ENCODE measurements around the gene GATAD2A. TPM values are rescaled to one million over a fixed set of nuclear protein-coding genes. Genes with fewer than 3 reads are reported as not detected.
A peak's percentile ranks its signal among the peaks of the same experiment; 100 is the strongest.

The GATAD2A gene
- total RNA-seq, 1 donor from 2014 or later, result 91.0 TPM

DNA sequence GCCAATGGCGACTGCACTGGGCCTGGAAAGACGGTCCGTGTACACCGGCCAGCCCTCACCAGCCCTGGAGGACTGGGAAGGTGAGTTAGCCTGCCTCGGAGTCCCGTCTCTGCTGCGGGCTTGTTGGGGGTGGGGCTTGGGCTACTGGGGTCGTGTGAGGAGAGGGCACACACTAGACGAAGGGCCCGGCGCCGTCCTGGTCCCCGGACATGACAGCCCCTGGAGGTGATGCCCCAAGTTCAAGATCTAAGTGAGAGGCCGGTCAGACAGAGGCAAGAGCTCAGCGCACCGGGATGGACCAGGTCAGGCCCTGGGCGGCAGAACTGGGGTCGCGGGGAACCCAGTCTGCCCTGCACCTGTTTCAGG, 134.2 kb downstream of the GATAD2A start:
- no peak for DNase-seq (ENCODE audit: low spot score, unreplicated experiment)

DNA sequence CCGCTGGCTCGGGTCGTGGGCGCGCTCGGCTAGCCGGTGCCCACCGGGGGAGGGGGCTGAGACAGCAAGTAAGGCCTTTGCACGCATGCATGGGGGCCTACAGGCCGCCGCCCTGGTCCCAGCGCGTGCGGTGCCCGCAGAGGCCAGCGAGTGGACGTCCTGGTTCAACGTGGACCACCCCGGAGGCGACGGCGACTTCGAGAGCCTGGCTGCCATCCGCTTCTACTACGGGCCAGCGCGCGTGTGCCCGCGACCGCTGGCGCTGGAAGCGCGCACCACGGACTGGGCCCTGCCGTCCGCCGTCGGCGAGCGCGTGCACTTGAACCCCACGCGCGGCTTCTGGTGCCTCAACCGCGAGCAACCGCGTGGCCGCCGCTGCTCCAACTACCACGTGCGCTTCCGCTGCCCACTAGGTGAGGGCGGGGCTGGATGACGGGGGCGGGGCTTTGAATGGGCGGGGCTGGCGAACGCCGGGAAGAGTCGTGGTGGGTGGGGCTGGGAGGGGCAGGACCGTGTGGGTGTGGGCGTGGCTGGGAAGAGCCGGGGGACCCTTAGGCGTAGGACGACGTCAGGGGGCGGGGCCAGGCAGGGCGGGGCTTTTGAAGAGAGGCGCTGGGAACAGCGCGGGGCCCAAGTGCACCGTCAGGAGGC, 134.7 kb downstream of the GATAD2A start:
- TF ChIP-seq, protein P1, sequence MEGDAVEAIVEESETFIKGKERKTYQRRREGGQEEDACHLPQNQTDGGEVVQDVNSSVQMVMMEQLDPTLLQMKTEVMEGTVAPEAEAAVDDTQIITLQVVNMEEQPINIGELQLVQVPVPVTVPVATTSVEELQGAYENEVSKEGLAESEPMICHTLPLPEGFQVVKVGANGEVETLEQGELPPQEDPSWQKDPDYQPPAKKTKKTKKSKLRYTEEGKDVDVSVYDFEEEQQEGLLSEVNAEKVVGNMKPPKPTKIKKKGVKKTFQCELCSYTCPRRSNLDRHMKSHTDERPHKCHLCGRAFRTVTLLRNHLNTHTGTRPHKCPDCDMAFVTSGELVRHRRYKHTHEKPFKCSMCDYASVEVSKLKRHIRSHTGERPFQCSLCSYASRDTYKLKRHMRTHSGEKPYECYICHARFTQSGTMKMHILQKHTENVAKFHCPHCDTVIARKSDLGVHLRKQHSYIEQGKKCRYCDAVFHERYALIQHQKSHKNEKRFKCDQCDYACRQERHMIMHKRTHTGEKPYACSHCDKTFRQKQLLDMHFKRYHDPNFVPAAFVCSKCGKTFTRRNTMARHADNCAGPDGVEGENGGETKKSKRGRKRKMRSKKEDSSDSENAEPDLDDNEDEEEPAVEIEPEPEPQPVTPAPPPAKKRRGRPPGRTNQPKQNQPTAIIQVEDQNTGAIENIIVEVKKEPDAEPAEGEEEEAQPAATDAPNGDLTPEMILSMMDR (IDR thresholded peaks at IDR 0.05; ENCODE audit: unreplicated experiment), result no peak
- Mint-ChIP-seq H3K4me3 (ENCODE audit: low read depth) (no peak overlapping the region), H3K4me1 (ENCODE audit: low read depth) (peaks cover 3% of the 10 kb centered on the region), H3K36me3 (ENCODE audit: insufficient read depth) (peaks cover 2% of the 10 kb centered on the region), H3K27ac (no peak overlapping the region), H3K27me3 (peaks cover 19% of the 10 kb centered on the region), H3K9me3 (ENCODE audit: low read depth) (no peaks in the 10 kb centered on the region)
- no peak for DNase-seq (ENCODE audit: low spot score, unreplicated experiment)

More for the DNA sequence above, 134.2 kb downstream of the GATAD2A start:
- Mint-ChIP-seq H3K36me3 (ENCODE audit: insufficient read depth) (peaks cover 2% of the 10 kb centered on the region), H3K4me1 (ENCODE audit: low read depth) (peaks cover 3% of the 10 kb centered on the region), H3K27me3 (peaks cover 19% of the 10 kb centered on the region), H3K27ac (no peak overlapping the region), H3K9me3 (ENCODE audit: low read depth) (no peaks in the 10 kb centered on the region), H3K4me3 (ENCODE audit: low read depth) (no peak overlapping the region)
- TF ChIP-seq, protein P1 (IDR thresholded peaks at IDR 0.05; ENCODE audit: unreplicated experiment), result no peak

- peak; percentile 33 for DNase-seq (ENCODE audit: low spot score, unreplicated experiment)
- TF ChIP-seq, protein P1 (IDR thresholded peaks at IDR 0.05; ENCODE audit: unreplicated experiment), result no peak
- Mint-ChIP-seq H3K27ac (no peak overlapping the region), H3K4me1 (ENCODE audit: low read depth) (peaks cover 3% of the 10 kb centered on the region), H3K9me3 (ENCODE audit: low read depth) (no peaks in the 10 kb centered on the region), H3K36me3 (ENCODE audit: insufficient read depth) (peaks cover 2% of the 10 kb centered on the region), H3K27me3 (peaks cover 19% of the 10 kb centered on the region), H3K4me3 (ENCODE audit: low read depth) (no peak overlapping the region)
Measured at GRCh38 chr19:19540715-19541515, 135.4 kb downstream of the GATAD2A start.

DNA sequence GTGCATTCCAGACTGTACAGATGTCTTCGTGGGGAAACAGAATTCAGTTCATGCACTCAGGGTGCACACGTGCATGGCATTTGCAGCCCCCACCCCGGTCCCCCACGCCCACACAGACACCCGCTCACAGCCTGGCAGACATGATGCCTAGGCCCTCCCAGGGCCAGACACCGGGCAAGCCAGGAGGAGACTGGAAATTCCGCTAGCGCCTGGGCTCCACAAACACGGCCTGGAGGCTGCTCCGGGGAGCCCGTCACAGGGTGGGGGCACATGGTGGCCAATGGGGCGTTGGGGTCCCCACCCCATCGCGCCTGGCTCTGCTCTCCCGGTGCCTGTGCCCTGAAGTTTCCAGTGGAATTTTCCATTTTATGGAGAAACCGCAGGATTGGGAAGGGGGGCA, 136.1 kb downstream of the GATAD2A start:
- no peak overlapping the region for H3K4me3 Mint-ChIP-seq (ENCODE audit: low read depth)
- H3K4me1 Mint-ChIP-seq (ENCODE audit: low read depth), result peaks cover 3% of the 10 kb centered on the region
- no peaks in the 10 kb centered on the region for H3K9me3 Mint-ChIP-seq (ENCODE audit: low read depth)
- DNase-seq (ENCODE audit: low spot score, unreplicated experiment), result no peak
- H3K36me3 Mint-ChIP-seq (ENCODE audit: insufficient read depth), result no peaks in the 10 kb centered on the region
- H3K27me3 Mint-ChIP-seq, result peaks cover 19% of the 10 kb centered on the region
- no peak overlapping the region for H3K27ac Mint-ChIP-seq
- TF ChIP-seq, protein P1 (IDR thresholded peaks at IDR 0.05; ENCODE audit: unreplicated experiment), result no peak

- Mint-ChIP-seq H3K27me3 (peaks cover 16% of the 10 kb centered on the region), H3K4me1 (ENCODE audit: low read depth) (peaks cover 3% of the 10 kb centered on the region), H3K36me3 (ENCODE audit: insufficient read depth) (no peaks in the 10 kb centered on the region), H3K9me3 (ENCODE audit: low read depth) (no peaks in the 10 kb centered on the region), H3K27ac (no peak overlapping the region), H3K4me3 (ENCODE audit: low read depth) (no peak overlapping the region)
- TF ChIP-seq, protein P1 (IDR thresholded peaks at IDR 0.05; ENCODE audit: unreplicated experiment), result no peak
- no peak for DNase-seq (ENCODE audit: low spot score, unreplicated experiment)
Measured at GRCh38 chr19:19542507-19542906, 137.0 kb downstream of the GATAD2A start.

Data from progenitor cell of endocrine pancreas (in vitro differentiated cells).